ENCODE results near the gene TM9SF3.
"Not testable (repeated sequence)": the region's sequence is repeated elsewhere in the genome, so short reads cannot be mapped to it uniquely, and the experiment has no call there.

Gene TM9SF3

GRCh38 chr10:96560966-96561887 is 25.6 kb downstream of the TM9SF3 start:
- DNase-seq: no peak

- no peak for DNase-seq
These were observed 26.3 kb downstream of the TM9SF3 start for GRCh38 chr10:96560489-96560888.

GRCh38 chr10:96556003-96556402 is 30.8 kb downstream of the TM9SF3 start:
- no peak for DNase-seq

- no peak for DNase-seq
These were observed 31.5 kb downstream of the TM9SF3 start for GRCh38 chr10:96555330-96555729.

- DNase-seq: no peak
These were observed 38.2 kb downstream of the TM9SF3 start for GRCh38 chr10:96548589-96548988.

- not testable (repeated sequence) for DNase-seq
These were observed 41.3 kb downstream of the TM9SF3 start for GRCh38 chr10:96545558-96545957.

- no peak for DNase-seq
These were observed 44.9 kb downstream of the TM9SF3 start for GRCh38 chr10:96541921-96542320.

GRCh38 chr10:96540240-96540639 is 46.6 kb downstream of the TM9SF3 start:
- DNase-seq: no peak

- DNase-seq: no peak
These were observed 48.1 kb downstream of the TM9SF3 start for GRCh38 chr10:96538683-96539082.

GRCh38 chr10:96536129-96536528 is 50.7 kb downstream of the TM9SF3 start:
- no peak for DNase-seq

GRCh38 chr10:96532523-96532922 is 54.3 kb downstream of the TM9SF3 start:
- DNase-seq: no peak

- DNase-seq: no peak
These were observed 57.1 kb downstream of the TM9SF3 start for GRCh38 chr10:96529634-96530279.

GRCh38 chr10:96524741-96525140 is 62.1 kb downstream of the TM9SF3 start:
- no peak for DNase-seq

- DNase-seq: no peak
These were observed 69.5 kb downstream of the TM9SF3 start for GRCh38 chr10:96517284-96517683.

GRCh38 chr10:96516337-96516736 is 70.5 kb downstream of the TM9SF3 start:
- DNase-seq: no peak

- DNase-seq: peak; percentile 48
These were observed 72.9 kb downstream of the TM9SF3 start, which contains the start of gene TLL2 for GRCh38 chr10:96513698-96514561. TLL2 (minus strand) TSS chr10:96513926; CDS start chr10:96513685, 241 bp downstream.

GRCh38 chr10:96513305-96513697 is 73.5 kb downstream of the TM9SF3 start:
- DNase-seq: no peak

GRCh38 chr10:96512524-96513304 is 74.1 kb downstream of the TM9SF3 start:
- no peak for DNase-seq

- no peak for DNase-seq
These were observed 75.5 kb downstream of the TM9SF3 start for GRCh38 chr10:96511044-96511945.

GRCh38 chr10:96509017-96509641 is 77.7 kb downstream of the TM9SF3 start:
- DNase-seq: no peak

- DNase-seq: no peak
These were observed 79.8 kb downstream of the TM9SF3 start for GRCh38 chr10:96507044-96507443.
